MG63 (cell line): Measurements from ENCODE around the gene CYP1B1. TPM values are rescaled to one million over a fixed set of nuclear protein-coding genes. Genes with fewer than 3 reads are reported as not detected.
A peak's percentile ranks its signal among the peaks of the same experiment; 100 is the strongest.

Source experiments
- DNase-seq: peaks from one replicate; pipeline ENCODE4 v3.0.0-alpha.2; 2020
- H3K27me3 ChIP-seq: fragments of 250-450 bp; sonication (Bioruptor Pico); 2 replicates; pipeline ENCODE4 v1.5.1; 2020; ENCODE audit warnings: mild to moderate bottlenecking, moderate library complexity
- H3K36me3 ChIP-seq: fragments of 250-450 bp; sonication (Bioruptor Pico); 2 replicates; pipeline ENCODE4 v1.5.1; 2020; ENCODE audit warnings: mild to moderate bottlenecking, moderate library complexity
- H3K4me3 ChIP-seq: fragments of 250-450 bp; sonication (Bioruptor Pico); 2 replicates; pipeline ENCODE4 v1.5.1; 2020; ENCODE audit warnings: mild to moderate bottlenecking, moderate library complexity
- H3K9me3 ChIP-seq: fragments of 250-450 bp; sonication (Bioruptor Pico); 2 replicates; pipeline ENCODE4 v1.5.1; 2020; ENCODE audit warnings: mild to moderate bottlenecking, moderate library complexity
- total RNA-seq: library from RNA; depleted of rRNA; stranded (reverse); fragments of >200 nt; shearing (Covaris generic); gene quantifications from 2 replicates; pipeline ENCODE4 v1.2.3, GENCODE V29; 2014; ENCODE audit warnings: low replicate concordance

Gene CYP1B1
- total RNA-seq, 1 experiment from 2014 or later, result 21.1 TPM

- DNase-seq, result no peak
- Histone ChIP-seq H3K27me3 (no peaks in the 10 kb centered on the region), H3K9me3 (peaks cover 5% of the 10 kb centered on the region), H3K36me3 (no peaks in the 10 kb centered on the region), H3K4me3 (no peak overlapping the region)
Measured at GRCh38 chr2:38106405-38107094, 30.6 kb upstream of the CYP1B1 start.

- H3K27me3 ChIP-seq, result no peaks in the 10 kb centered on the region
- H3K4me3 ChIP-seq, result no peak overlapping the region
- DNase-seq, result no peak
- peaks cover 5% of the 10 kb centered on the region for H3K9me3 ChIP-seq
- no peaks in the 10 kb centered on the region for H3K36me3 ChIP-seq
Measured at GRCh38 chr2:38105922-38106321, 30.0 kb upstream of the CYP1B1 start.

- peaks cover 5% of the 10 kb centered on the region for H3K9me3 ChIP-seq
Measured at GRCh38 chr2:38104598-38104997, 28.6 kb upstream of the CYP1B1 start.

GRCh38 chr2:38100328-38100727, 24.4 kb upstream of the CYP1B1 start:
- H3K36me3 ChIP-seq, result no peaks in the 10 kb centered on the region
- DNase-seq, result no peak
- peaks cover 5% of the 10 kb centered on the region for H3K9me3 ChIP-seq
- no peak overlapping the region for H3K4me3 ChIP-seq
- no peaks in the 10 kb centered on the region for H3K27me3 ChIP-seq

More at GRCh38 chr2:38104598-38104997, 28.6 kb upstream of the CYP1B1 start:
- H3K27me3 ChIP-seq, result no peaks in the 10 kb centered on the region
- H3K36me3 ChIP-seq, result no peaks in the 10 kb centered on the region
- no peak for DNase-seq
- H3K4me3 ChIP-seq, result no peak overlapping the region

GRCh38 chr2:38099099-38100028, 23.4 kb upstream of the CYP1B1 start:
- Histone ChIP-seq H3K4me3 (no peak overlapping the region), H3K9me3 (peaks cover 3% of the 10 kb centered on the region; the same call in 1 of the 2 replicates), H3K36me3 (no peaks in the 10 kb centered on the region), H3K27me3 (no peaks in the 10 kb centered on the region)
- DNase-seq, result no peak

- no peaks in the 10 kb centered on the region for H3K36me3 ChIP-seq
- no peak overlapping the region for H3K4me3 ChIP-seq
- H3K9me3 ChIP-seq, result peaks cover 3% of the 10 kb centered on the region; the same call in 1 of the 2 replicates
- no peak for DNase-seq
- no peaks in the 10 kb centered on the region for H3K27me3 ChIP-seq
Measured at GRCh38 chr2:38098421-38099098, 22.6 kb upstream of the CYP1B1 start.

- H3K4me3 ChIP-seq, result no peak overlapping the region
Measured at GRCh38 chr2:38097988-38098385, 22.0 kb upstream of the CYP1B1 start.

GRCh38 chr2:38097258-38097987, 21.5 kb upstream of the CYP1B1 start:
- no peaks in the 10 kb centered on the region for H3K9me3 ChIP-seq
- H3K36me3 ChIP-seq, result no peaks in the 10 kb centered on the region
- H3K4me3 ChIP-seq, result no peak overlapping the region
- no peak for DNase-seq
- H3K27me3 ChIP-seq, result no peaks in the 10 kb centered on the region

More at GRCh38 chr2:38097988-38098385, 22.0 kb upstream of the CYP1B1 start:
- DNase-seq, result no peak
- Histone ChIP-seq H3K27me3 (no peaks in the 10 kb centered on the region), H3K36me3 (no peaks in the 10 kb centered on the region), H3K9me3 (peaks cover 2% of the 10 kb centered on the region; the same call in 1 of the 2 replicates)

- H3K9me3 ChIP-seq, result no peaks in the 10 kb centered on the region
- no peaks in the 10 kb centered on the region for H3K27me3 ChIP-seq
- no peak overlapping the region for H3K4me3 ChIP-seq
- H3K36me3 ChIP-seq, result no peaks in the 10 kb centered on the region
- DNase-seq, result peak; percentile 25
Measured at GRCh38 chr2:38095996-38096861, 20.3 kb upstream of the CYP1B1 start.

GRCh38 chr2:38095079-38095995, 19.4 kb upstream of the CYP1B1 start:
- Histone ChIP-seq H3K27me3 (no peaks in the 10 kb centered on the region), H3K9me3 (no peaks in the 10 kb centered on the region), H3K4me3 (no peak overlapping the region), H3K36me3 (no peaks in the 10 kb centered on the region)
- DNase-seq, result no peak

- H3K36me3 ChIP-seq, result no peaks in the 10 kb centered on the region
- DNase-seq, result peak; percentile 82
Measured at GRCh38 chr2:38093527-38094165, 17.7 kb upstream of the CYP1B1 start.

GRCh38 chr2:38092196-38092902, 16.4 kb upstream of the CYP1B1 start:
- H3K36me3 ChIP-seq, result no peaks in the 10 kb centered on the region
- H3K27me3 ChIP-seq, result no peaks in the 10 kb centered on the region
- H3K4me3 ChIP-seq, result no peak overlapping the region
- DNase-seq, result peak; percentile 84
- H3K9me3 ChIP-seq, result no peaks in the 10 kb centered on the region

More at GRCh38 chr2:38093527-38094165, 17.7 kb upstream of the CYP1B1 start:
- H3K27me3 ChIP-seq, result no peaks in the 10 kb centered on the region
- no peak overlapping the region for H3K4me3 ChIP-seq
- no peaks in the 10 kb centered on the region for H3K9me3 ChIP-seq

GRCh38 chr2:38091760-38092159, 15.8 kb upstream of the CYP1B1 start:
- Histone ChIP-seq H3K9me3 (no peaks in the 10 kb centered on the region), H3K4me3 (no peak overlapping the region), H3K36me3 (no peaks in the 10 kb centered on the region), H3K27me3 (no peaks in the 10 kb centered on the region)
- DNase-seq, result no peak

- H3K36me3 ChIP-seq, result no peaks in the 10 kb centered on the region
- DNase-seq, result no peak
- H3K9me3 ChIP-seq, result no peaks in the 10 kb centered on the region
- H3K27me3 ChIP-seq, result no peaks in the 10 kb centered on the region
- no peak overlapping the region for H3K4me3 ChIP-seq
Measured at GRCh38 chr2:38090928-38091327, 15.0 kb upstream of the CYP1B1 start.
